Mesodermal cell (in vitro differentiated cells): ENCODE data around the gene CACNA1A.
"Not testable (repeated sequence)": the region's sequence is repeated elsewhere in the genome, so short reads cannot be mapped to it uniquely, and the experiment has no call there.

Experiments
- H3K27ac ChIP-seq: 2 replicates; pipeline ENCODE4 v1.7.0; 2013; ENCODE audit warnings: mild to moderate bottlenecking, low read depth, low read length, moderate library complexity; ENCODE audit not compliant: severe bottlenecking
- H3K36me3 ChIP-seq: 2 replicates; pipeline ENCODE4 v1.7.1; 2013; ENCODE audit warnings: mild to moderate bottlenecking, low read length, moderate library complexity; ENCODE audit not compliant: control insufficient read depth, insufficient read depth
- H3K4me1 ChIP-seq: one replicate; pipeline ENCODE4 v1.7.1; 2013; ENCODE audit warnings: mild to moderate bottlenecking, low read length; ENCODE audit not compliant: insufficient read depth, control insufficient read depth, poor library complexity, severe bottlenecking
- H3K4me3 ChIP-seq: 2 replicates; pipeline ENCODE4 v1.7.0; 2013; ENCODE audit warnings: low read length, control low read depth, mild to moderate bottlenecking; ENCODE audit not compliant: insufficient read depth, poor library complexity, severe bottlenecking; ENCODE audit errors: extremely low read depth
- H3K9me3 ChIP-seq: 2 replicates; pipeline ENCODE4 v1.7.1; 2013; ENCODE audit warnings: mild to moderate bottlenecking, low read length, moderate library complexity; ENCODE audit not compliant: control insufficient read depth
- WGBS, 2 experiments: methylation state at CpG; one replicate each; pipeline ENCODE4 v1.1.5; 2013; ENCODE audit warnings: missing lambda C conversion rate in 2 of 2; ENCODE audit not compliant: insufficient coverage in 2 of 2; 5-methylcytosine and 5-hydroxymethylcytosine counted together

CACNA1A gene

DNA sequence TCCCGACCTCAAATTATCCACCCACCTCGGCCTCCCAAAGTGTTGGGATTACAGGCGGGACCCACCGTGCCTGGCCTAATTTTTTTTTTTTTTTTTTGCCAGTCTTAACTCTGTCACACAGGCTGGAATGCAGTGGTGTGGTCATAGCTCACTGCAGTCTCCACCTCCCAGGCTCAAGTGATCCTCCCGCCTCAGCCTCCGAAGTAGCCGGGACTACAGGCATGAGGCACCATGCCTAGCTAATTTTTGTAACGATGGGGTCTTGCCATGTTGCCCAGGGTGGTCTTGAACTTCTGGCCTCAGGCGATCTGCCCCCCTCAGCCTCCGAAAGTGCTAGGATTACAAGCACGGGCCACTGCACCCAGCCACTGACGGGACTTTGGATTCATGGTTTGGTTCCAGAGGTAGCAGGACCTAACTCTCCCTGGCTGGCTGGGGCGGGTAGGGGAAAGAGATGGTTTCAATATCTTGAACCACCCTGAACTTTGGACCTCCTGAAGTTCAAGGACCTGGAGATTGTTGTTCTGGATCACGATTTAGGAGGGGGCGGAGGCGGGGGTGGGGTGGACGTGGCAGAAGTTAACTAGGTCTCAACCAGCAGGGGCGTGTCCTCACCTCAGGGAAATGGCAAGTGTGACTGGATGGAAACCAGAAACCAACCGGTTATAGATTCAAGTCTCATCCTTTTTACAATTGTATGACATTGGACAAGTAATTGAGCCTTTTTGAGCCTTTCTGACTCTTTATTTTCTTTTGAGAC is 315.3 kb downstream of the CACNA1A start:
- Histone ChIP-seq H3K27ac (no peak overlapping the region), H3K4me1 (no peaks in the 10 kb centered on the region), H3K36me3 (no peaks in the 10 kb centered on the region), H3K9me3 (no peaks in the 10 kb centered on the region), H3K4me3 (no peak overlapping the region)
- 90% methylated on average over 17 to 19 of the region's 19 CpGs for WGBS, 2 experiments

DNA sequence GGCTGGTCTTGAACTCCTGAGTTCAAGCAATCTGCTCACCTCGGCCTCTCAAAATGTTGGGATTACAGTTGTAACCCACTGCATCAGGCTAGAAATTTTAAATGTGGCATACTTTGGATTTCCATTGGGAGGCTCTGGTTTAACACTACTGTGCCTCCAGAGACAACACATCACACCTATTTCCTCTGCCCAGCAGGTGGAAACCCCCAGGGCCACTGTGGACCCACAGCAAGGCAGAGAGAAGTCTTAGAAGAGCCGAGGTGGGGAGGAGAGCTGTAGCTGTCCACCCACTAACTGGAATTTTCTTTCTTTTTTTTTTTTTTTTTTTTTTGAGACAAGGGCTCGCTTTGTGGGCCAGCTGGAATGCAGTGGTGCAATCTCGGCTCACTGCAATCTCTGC is 316.7 kb downstream of the CACNA1A start:
- Histone ChIP-seq H3K9me3 (no peaks in the 10 kb centered on the region), H3K27ac (no peak overlapping the region), H3K4me1 (no peaks in the 10 kb centered on the region), H3K4me3 (no peak overlapping the region), H3K36me3 (no peaks in the 10 kb centered on the region)
- 79 to 100% methylated on average over 3 of the region's 4 CpGs for whole genome bisulfite sequencing, 2 experiments

- H3K4me3 ChIP-seq: no peak overlapping the region
- WGBS, 2 experiments: 94 to 97% methylated on average over 4 of the region's 4 CpGs
- no peak overlapping the region for H3K27ac ChIP-seq
- no peaks in the 10 kb centered on the region for H3K9me3 ChIP-seq
- H3K4me1 ChIP-seq: no peaks in the 10 kb centered on the region
- H3K36me3 ChIP-seq: no peaks in the 10 kb centered on the region
Observed at GRCh38 chr19:13187419-13187818, 318.9 kb downstream of the CACNA1A start.

DNA sequence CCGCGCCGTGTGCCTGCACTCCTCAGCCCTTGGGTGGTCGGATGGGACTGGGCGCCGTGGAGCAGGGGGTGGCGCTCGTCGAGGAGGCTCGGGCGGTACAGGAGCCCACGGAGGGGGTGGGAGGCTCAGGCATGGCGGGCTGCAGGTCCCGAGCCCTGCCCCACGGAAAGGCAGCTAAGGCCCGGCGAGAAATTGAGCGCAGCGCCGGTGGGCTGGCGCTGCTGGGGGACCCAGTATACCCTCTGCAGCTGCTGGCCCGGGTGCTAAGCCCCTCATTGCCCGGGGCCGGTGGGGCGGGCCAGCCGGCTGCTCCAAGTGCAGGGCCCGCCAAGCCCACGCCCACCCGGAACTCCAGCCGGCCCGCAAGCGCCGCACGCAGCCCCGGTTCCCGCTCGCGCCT is 319.6 kb downstream of the CACNA1A start:
- not testable (repeated sequence) for H3K36me3 ChIP-seq, H3K4me1 ChIP-seq, H3K4me3 ChIP-seq, H3K9me3 ChIP-seq, H3K27ac ChIP-seq
- 93 to 94% methylated on average over 27 to 34 of the region's 38 CpGs for WGBS, 2 experiments

GRCh38 chr19:13185763-13186657 is 320.3 kb downstream of the CACNA1A start:
- not testable (repeated sequence) for H3K4me1 ChIP-seq, H3K27ac ChIP-seq, H3K36me3 ChIP-seq, H3K4me3 ChIP-seq, H3K9me3 ChIP-seq
- WGBS, 2 experiments: 93 to 95% methylated on average over 19 to 20 of the region's 22 CpGs

DNA sequence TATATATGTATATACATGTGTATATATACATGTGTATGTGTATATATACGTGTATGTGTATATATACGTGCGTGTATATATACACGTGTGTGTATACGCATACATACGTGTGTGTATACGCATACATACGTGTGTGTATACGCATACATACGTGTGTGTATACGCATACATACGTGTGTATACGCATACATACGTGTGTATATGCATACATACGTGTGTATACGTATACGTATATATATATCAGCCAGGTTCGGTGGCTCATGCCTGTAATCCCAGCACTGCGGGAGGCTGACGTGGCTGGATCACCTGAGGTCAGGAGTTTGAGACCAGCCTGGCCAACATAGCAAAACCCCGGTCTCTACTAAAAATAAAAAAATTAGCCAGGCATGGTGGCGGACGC is 321.4 kb downstream of the CACNA1A start:
- WGBS, 2 experiments: 84% methylated on average over 7 of the region's 23 CpGs; no CpG with 5 or more reads in 1 of the 2 experiments
- not testable (repeated sequence) for H3K9me3 ChIP-seq, H3K27ac ChIP-seq, H3K4me1 ChIP-seq, H3K36me3 ChIP-seq, H3K4me3 ChIP-seq

- 86 to 91% methylated on average over 5 to 8 of the region's 16 CpGs for WGBS, 2 experiments
- Histone ChIP-seq H3K4me1 (peaks cover 5% of the 10 kb centered on the region), H3K4me3 (no peak overlapping the region), H3K9me3 (no peaks in the 10 kb centered on the region), H3K36me3 (no peaks in the 10 kb centered on the region), H3K27ac (peak overlapping the region; percentile 29)
Observed at GRCh38 chr19:13181747-13182388, 324.4 kb downstream of the CACNA1A start.

DNA sequence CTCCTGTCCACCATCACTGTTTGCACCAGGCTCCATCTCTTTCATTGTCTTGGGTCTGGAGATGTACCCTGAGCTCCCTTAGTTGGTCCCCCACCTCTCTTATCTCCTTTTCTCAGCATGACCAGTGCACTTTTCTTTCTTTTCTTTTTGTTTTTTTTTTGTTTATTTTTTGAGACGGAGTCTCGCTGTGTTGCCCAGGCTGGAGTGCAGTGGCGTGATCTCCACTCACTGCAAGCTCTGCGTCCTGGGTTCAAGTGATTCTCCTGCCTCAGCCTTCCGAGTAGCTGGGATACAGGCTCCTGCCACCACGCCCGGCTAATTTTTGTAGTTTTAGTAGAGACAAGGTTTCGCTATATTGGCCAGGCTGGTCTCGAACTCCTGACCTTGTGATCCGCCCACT is 328.0 kb downstream of the CACNA1A start:
- H3K4me3 ChIP-seq, H3K27ac ChIP-seq, H3K36me3 ChIP-seq, H3K9me3 ChIP-seq, H3K4me1 ChIP-seq: not testable (repeated sequence)
- 97 to 99% methylated on average over 9 to 10 of the region's 10 CpGs for WGBS, 2 experiments

DNA sequence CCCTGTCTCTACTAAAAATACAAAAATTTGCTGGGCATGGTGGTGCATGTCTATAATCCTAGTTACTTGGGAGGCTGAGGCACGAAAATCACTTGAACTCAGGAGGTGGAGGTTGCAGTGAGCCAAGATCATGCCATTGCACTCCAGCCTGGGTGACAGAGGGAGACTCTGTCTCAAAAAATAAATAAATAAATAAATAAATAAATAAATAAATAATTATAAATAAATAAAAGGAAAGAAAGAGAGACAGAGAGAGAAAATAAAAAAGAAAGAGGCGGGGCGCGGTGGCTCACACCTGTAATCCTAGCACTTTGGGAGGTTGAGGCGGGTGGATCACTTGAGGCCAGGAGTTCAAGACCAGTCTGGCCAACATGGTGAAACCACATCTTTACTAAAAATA is 328.7 kb downstream of the CACNA1A start:
- H3K27ac ChIP-seq, H3K36me3 ChIP-seq, H3K4me3 ChIP-seq, H3K4me1 ChIP-seq, H3K9me3 ChIP-seq: not testable (repeated sequence)
- 95 to 100% methylated on average over 1 to 5 of the region's 5 CpGs for WGBS, 2 experiments

GRCh38 chr19:13176345-13176744 is 329.9 kb downstream of the CACNA1A start:
- no peak overlapping the region for H3K4me3 ChIP-seq
- no peaks in the 10 kb centered on the region for H3K36me3 ChIP-seq
- 93 to 99% methylated on average over 7 to 8 of the region's 8 CpGs for WGBS, 2 experiments
- H3K27ac ChIP-seq: no peak overlapping the region
- H3K4me1 ChIP-seq: peaks cover 8% of the 10 kb centered on the region
- no peaks in the 10 kb centered on the region for H3K9me3 ChIP-seq
